Hematopoietic multipotent progenitor cell treated with erythropoietin and hydrocortisone succinate and interleukin-3 and kit ligand, for 4 days (in vitro differentiated cells): ENCODE results near the gene DAPK1.
"Not testable (repeated sequence)": the region's sequence is repeated elsewhere in the genome, so short reads cannot be mapped to it uniquely, and the experiment has no call there.

Source experiments
- DNase-seq: peaks from one replicate; pipeline ENCODE4 v3.0.0-alpha.2; 2015

Gene DAPK1

GRCh38 chr9:87498811-87499360 lies 1.2 kb downstream of the DAPK1 start:
- DNase-seq: peak; percentile 55

GRCh38 chr9:87499424-87500017 lies 1.9 kb downstream of the DAPK1 start:
- DNase-seq: no peak

GRCh38 chr9:87500491-87501270 lies 3.0 kb downstream of the DAPK1 start:
- DNase-seq: peak; percentile 84

GRCh38 chr9:87501271-87501656 lies 3.6 kb downstream of the DAPK1 start:
- DNase-seq: not testable (repeated sequence)

GRCh38 chr9:87501806-87502205 lies 4.1 kb downstream of the DAPK1 start:
- no peak for DNase-seq

GRCh38 chr9:87502391-87503221 lies 4.9 kb downstream of the DAPK1 start:
- DNase-seq: peak; percentile 62

GRCh38 chr9:87503430-87503829 lies 5.8 kb downstream of the DAPK1 start:
- DNase-seq: no peak

GRCh38 chr9:87503927-87504326 lies 6.3 kb downstream of the DAPK1 start:
- DNase-seq: peak; percentile 76

GRCh38 chr9:87504938-87505337 lies 7.3 kb downstream of the DAPK1 start:
- no peak for DNase-seq

- no peak for DNase-seq
These were observed 8.4 kb downstream of the DAPK1 start for GRCh38 chr9:87505869-87506678.

GRCh38 chr9:87507576-87507975 lies 9.9 kb downstream of the DAPK1 start:
- no peak for DNase-seq

- no peak for DNase-seq
These were observed 12.6 kb downstream of the DAPK1 start for GRCh38 chr9:87510252-87510683.

- DNase-seq: no peak
These were observed 14.6 kb downstream of the DAPK1 start for GRCh38 chr9:87512311-87512710.

- DNase-seq: no peak
These were observed 15.5 kb downstream of the DAPK1 start for GRCh38 chr9:87513161-87513560.

GRCh38 chr9:87513880-87514535 lies 16.3 kb downstream of the DAPK1 start:
- DNase-seq: no peak

- peak; percentile 59 for DNase-seq
These were observed 17.3 kb downstream of the DAPK1 start for GRCh38 chr9:87515006-87515405.

- no peak for DNase-seq
These were observed 18.0 kb downstream of the DAPK1 start for GRCh38 chr9:87515588-87516221.

GRCh38 chr9:87516222-87516925 lies 18.7 kb downstream of the DAPK1 start:
- peak; percentile 93 for DNase-seq

- DNase-seq: peak; percentile 35
These were observed 19.2 kb downstream of the DAPK1 start for GRCh38 chr9:87516926-87517290.

GRCh38 chr9:87517732-87518131 lies 20.1 kb downstream of the DAPK1 start:
- peak; percentile 44 for DNase-seq
